OCI-LY1 (cell line): ENCODE measurements around the gene TRABD2A.

Experiments
- H2AFZ ChIP-seq: fragments of 200-600 bp; sonication (generic), shearing (Covaris generic); 2 replicates; pipeline ENCODE4 v1.6.0; 2014; ENCODE audit warnings: antibody characterized with exemption, mild to moderate bottlenecking, low read length
- H3F3A ChIP-seq: fragments of 200-600 bp; sonication (generic), shearing (Covaris generic); 2 replicates; pipeline ENCODE4 v1.6.0; 2014; ENCODE audit warnings: mild to moderate bottlenecking, antibody characterized with exemption, low read length, moderate library complexity; ENCODE audit not compliant: insufficient read depth
- H3K27ac ChIP-seq: fragments of 200-600 bp; sonication (generic); 2 replicates; pipeline ENCODE4 v1.5.1; 2014; ENCODE audit warnings: low read length, mixed run types, mild to moderate bottlenecking, low read depth; ENCODE audit not compliant: poor library complexity, severe bottlenecking
- H3K27me3 ChIP-seq: fragments of 200-600 bp; sonication (generic); 2 replicates; pipeline ENCODE4 v1.6.0; 2014; ENCODE audit warnings: antibody characterized with exemption, mild to moderate bottlenecking, low read length, moderate library complexity; ENCODE audit not compliant: insufficient read depth
- H3K36me3 ChIP-seq: fragments of 200-600 bp; sonication (generic); 2 replicates; pipeline ENCODE4 v1.6.1; 2014; ENCODE audit warnings: mild to moderate bottlenecking, antibody characterized with exemption, low read length, moderate library complexity, mixed read lengths; ENCODE audit not compliant: insufficient read depth
- H3K4me1 ChIP-seq: fragments of 200-600 bp; sonication (generic); 2 replicates; pipeline ENCODE4 v1.5.1; 2014; ENCODE audit warnings: mild to moderate bottlenecking, low read length, moderate library complexity; ENCODE audit not compliant: insufficient read depth, severe bottlenecking
- H3K4me2 ChIP-seq: fragments of 200-600 bp; sonication (generic), shearing (Covaris generic); 2 replicates; pipeline ENCODE4 v1.6.1; 2014; ENCODE audit warnings: low read length
- H3K4me3 ChIP-seq: fragments of 200-600 bp; sonication (generic); 2 replicates; pipeline ENCODE4 v1.5.1; 2014; ENCODE audit warnings: low read length, low read depth, mild to moderate bottlenecking, mixed read lengths; ENCODE audit not compliant: poor library complexity, severe bottlenecking
- H3K79me2 ChIP-seq: fragments of 200-600 bp; shearing (Covaris generic); 2 replicates; pipeline ENCODE4 v1.6.1; 2016; ENCODE audit warnings: mixed run types, low read length, mixed read lengths; ENCODE audit not compliant: insufficient read depth
- H3K9ac ChIP-seq: fragments of 200-600 bp; sonication (generic), shearing (Covaris generic); 2 replicates; pipeline ENCODE4 v1.6.1; 2014; ENCODE audit warnings: mild to moderate bottlenecking, low read length, mixed read lengths
- H3K9me2 ChIP-seq: fragments of 200-600 bp; sonication (generic), shearing (Covaris generic); 2 replicates; pipeline ENCODE4 v1.6.1; 2014; ENCODE audit warnings: low read depth, mild to moderate bottlenecking, low read length, mixed read lengths
- H3K9me3 ChIP-seq: fragments of 200-600 bp; shearing (Covaris generic); 2 replicates; pipeline ENCODE4 v1.6.1; 2014; ENCODE audit warnings: low read length, mixed read lengths
- H4K20me1 ChIP-seq: fragments of 200-600 bp; sonication (generic), shearing (Covaris generic); 2 replicates; pipeline ENCODE4 v1.6.0; 2016; ENCODE audit warnings: mild to moderate bottlenecking, low read length; ENCODE audit not compliant: insufficient read depth
- CTCF ChIP-seq: fragments of 200-600 bp; sonication (generic), shearing (Covaris generic); IDR thresholded peaks from 2 replicates; pipeline ENCODE4 v1.5.1; 2017; ENCODE audit warnings: mild to moderate bottlenecking, antibody characterized with exemption, low read length, moderate library complexity, mixed read lengths
- EZH2 ChIP-seq: fragments of 200-600 bp; sonication (generic), shearing (Covaris generic); IDR thresholded peaks from 2 replicates; pipeline ENCODE4 v1.8.0; 2017; ENCODE audit warnings: borderline replicate concordance, mixed run types, mild to moderate bottlenecking, antibody characterized with exemption, low read length, moderate library complexity, mixed read lengths

TRABD2A gene

GRCh38 chr2:84914334-84914733 is 33.5 kb upstream of the TRABD2A start:
- Histone ChIP-seq H3K4me3 (no peak overlapping the region), H3K36me3 (no peaks in the 10 kb centered on the region), H3K4me2 (no peak overlapping the region), H3K27me3 (no peaks in the 10 kb centered on the region), H3K9me2 (no peaks in the 10 kb centered on the region), H2AFZ (no peak overlapping the region), H3K4me1 (peaks cover 3% of the 10 kb centered on the region), H3K9ac (no peak overlapping the region), H4K20me1 (no peaks in the 10 kb centered on the region), H3K79me2 (no peaks in the 10 kb centered on the region), H3K9me3 (no peaks in the 10 kb centered on the region), H3F3A (no peaks in the 10 kb centered on the region), H3K27ac (no peak overlapping the region)
- no peak for TF ChIP-seq EZH2
- TF ChIP-seq CTCF: no peak

DNA sequence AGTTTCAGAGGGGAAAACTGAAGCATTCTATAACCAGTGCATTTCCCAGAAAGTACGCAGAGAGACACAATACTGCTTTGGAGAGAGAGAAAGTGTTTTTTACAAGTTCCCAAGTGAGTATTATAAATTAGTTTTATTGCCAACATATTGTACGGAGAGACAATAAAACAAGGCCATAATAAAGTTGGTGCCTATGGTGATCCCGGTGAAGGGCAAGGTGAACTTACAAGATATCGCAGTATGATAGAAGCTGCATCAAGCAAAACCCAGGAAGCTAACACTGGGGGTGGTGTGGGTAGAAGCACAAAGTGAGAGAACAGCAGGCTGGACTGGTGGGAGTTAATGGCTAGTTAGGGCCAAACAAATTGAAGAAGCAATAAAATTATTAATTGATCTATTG is 32.1 kb upstream of the TRABD2A start:
- TF ChIP-seq CTCF: no peak
- TF ChIP-seq EZH2: no peak
- Histone ChIP-seq H3K9me3 (no peaks in the 10 kb centered on the region), H3K79me2 (no peaks in the 10 kb centered on the region), H3K4me1 (no peaks in the 10 kb centered on the region), H2AFZ (no peak overlapping the region), H3K36me3 (no peaks in the 10 kb centered on the region), H3K9me2 (no peaks in the 10 kb centered on the region), H3K27me3 (no peaks in the 10 kb centered on the region), H4K20me1 (no peaks in the 10 kb centered on the region), H3K4me2 (no peak overlapping the region), H3K9ac (no peak overlapping the region), H3K4me3 (no peak overlapping the region), H3K27ac (no peak overlapping the region), H3F3A (no peaks in the 10 kb centered on the region)

- Histone ChIP-seq H3F3A (no peaks in the 10 kb centered on the region), H3K9me2 (no peaks in the 10 kb centered on the region), H3K27me3 (no peaks in the 10 kb centered on the region), H4K20me1 (no peaks in the 10 kb centered on the region), H3K4me1 (peaks cover 11% of the 10 kb centered on the region), H3K36me3 (peaks cover 7% of the 10 kb centered on the region; the same call in 1 of the 2 replicates), H3K4me2 (no peak overlapping the region), H3K27ac (no peak overlapping the region), H3K79me2 (0 out of 2 replicates have a peak, but pooled peaks cover 3% of the 10 kb centered on the region), H3K9me3 (no peaks in the 10 kb centered on the region), H3K4me3 (no peak overlapping the region), H2AFZ (no peak overlapping the region), H3K9ac (no peak overlapping the region)
- TF ChIP-seq CTCF (no peak), EZH2 (no peak)
Measured at GRCh38 chr2:84911135-84911678, 30.3 kb upstream of the TRABD2A start.
